KMS-11 (cell line): ENCODE results near the gene EPAS1.

Source experiments
- H2AFZ ChIP-seq: fragments of 200-600 bp; sonication (generic); 2 replicates; pipeline ENCODE4 v1.6.1; 2016; ENCODE audit warnings: antibody characterized with exemption, mixed run types, low read depth
- H3K27ac ChIP-seq: fragments of 200-600 bp; sonication (generic); 2 replicates; pipeline ENCODE4 v1.6.1; 2016; ENCODE audit warnings: mild to moderate bottlenecking, mixed run types
- H3K27me3 ChIP-seq: fragments of 200-600 bp; sonication (generic); 2 replicates; pipeline ENCODE4 v1.6.1; 2017; ENCODE audit warnings: mild to moderate bottlenecking, low read depth, mixed run types, moderate library complexity; ENCODE audit not compliant: insufficient read depth
- H3K36me3 ChIP-seq: fragments of 200-600 bp; sonication (generic); 2 replicates; pipeline ENCODE4 v1.6.1; 2017; ENCODE audit warnings: mild to moderate bottlenecking, mixed run types; ENCODE audit not compliant: insufficient read depth
- H3K4me1 ChIP-seq: fragments of 200-600 bp; sonication (generic); 2 replicates; pipeline ENCODE4 v1.6.1; 2016; ENCODE audit warnings: mild to moderate bottlenecking, low read depth, mixed run types; ENCODE audit not compliant: poor library complexity, severe bottlenecking
- H3K4me2 ChIP-seq: fragments of 200-600 bp; sonication (generic); 2 replicates; pipeline ENCODE4 v1.7.0; 2016; ENCODE audit warnings: mild to moderate bottlenecking, mixed run types
- H3K4me3 ChIP-seq: fragments of 200-600 bp; sonication (generic); IDR thresholded peaks from 2 replicates; pipeline ENCODE4 v1.6.1; 2017; ENCODE audit warnings: low read depth, low read length, mixed read lengths; ENCODE audit not compliant: insufficient read depth
- H3K79me2 ChIP-seq: fragments of 200-600 bp; sonication (generic); 2 replicates; pipeline ENCODE4 v1.6.1; 2016; ENCODE audit warnings: low read depth, mixed run types; ENCODE audit not compliant: insufficient read depth
- H3K9ac ChIP-seq: fragments of 200-600 bp; sonication (generic); 2 replicates; pipeline ENCODE4 v1.6.1; 2016; ENCODE audit warnings: mild to moderate bottlenecking, mixed run types
- H4K20me1 ChIP-seq: fragments of 200-600 bp; sonication (generic); 2 replicates; pipeline ENCODE4 v1.6.1; 2016; ENCODE audit warnings: mild to moderate bottlenecking, mixed run types; ENCODE audit not compliant: insufficient read depth
- TF ChIP-seq, protein P1 (sequence below): fragments of 200-600 bp; sonication (generic); conservative IDR thresholded peaks from 2 replicates; pipeline ENCODE4 v1.6.1; 2017; ENCODE audit warnings: low read depth, mild to moderate bottlenecking, antibody characterized with exemption, low read length, moderate library complexity, mixed read lengths

EPAS1 gene

DNA sequence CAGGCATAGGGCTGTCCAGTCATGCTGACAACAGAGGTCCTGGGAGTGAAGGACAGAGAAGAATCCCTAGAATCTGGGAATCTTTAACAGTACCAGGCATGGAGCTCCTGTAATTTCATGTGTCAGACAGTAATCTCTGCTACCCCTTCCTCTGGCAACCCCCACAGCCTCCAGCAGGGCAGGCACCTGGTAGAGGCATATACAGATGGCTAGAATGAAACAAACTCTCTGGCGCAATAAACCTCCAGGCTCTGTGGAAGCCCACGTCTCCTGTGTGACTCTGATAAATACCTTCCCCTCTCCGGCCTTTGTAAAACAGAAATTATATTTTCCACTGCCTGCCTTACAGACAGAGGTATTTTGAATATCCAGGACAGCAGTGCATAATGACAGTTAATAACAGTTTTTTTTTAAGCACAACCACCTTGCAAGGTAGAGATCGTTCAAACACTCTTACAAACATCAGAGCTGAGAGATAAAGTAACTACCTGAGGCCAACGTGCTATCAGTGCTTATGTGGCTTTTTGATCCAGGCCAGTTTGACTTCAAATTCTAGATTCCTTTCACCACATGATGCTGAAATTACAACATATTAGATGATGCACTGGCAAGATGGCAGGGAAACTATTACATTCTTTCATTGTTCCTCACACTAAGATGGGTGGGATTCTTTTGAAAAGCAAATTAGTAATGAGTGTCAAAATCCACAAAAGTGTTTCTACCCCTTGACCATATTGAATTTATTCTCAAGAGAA is 134.5 kb downstream of the EPAS1 start:
- no peaks in the 10 kb centered on the region for H3K36me3 ChIP-seq
- no peak overlapping the region for H3K27ac ChIP-seq
- H2AFZ ChIP-seq = no peak overlapping the region
- TF ChIP-seq, protein P1, sequence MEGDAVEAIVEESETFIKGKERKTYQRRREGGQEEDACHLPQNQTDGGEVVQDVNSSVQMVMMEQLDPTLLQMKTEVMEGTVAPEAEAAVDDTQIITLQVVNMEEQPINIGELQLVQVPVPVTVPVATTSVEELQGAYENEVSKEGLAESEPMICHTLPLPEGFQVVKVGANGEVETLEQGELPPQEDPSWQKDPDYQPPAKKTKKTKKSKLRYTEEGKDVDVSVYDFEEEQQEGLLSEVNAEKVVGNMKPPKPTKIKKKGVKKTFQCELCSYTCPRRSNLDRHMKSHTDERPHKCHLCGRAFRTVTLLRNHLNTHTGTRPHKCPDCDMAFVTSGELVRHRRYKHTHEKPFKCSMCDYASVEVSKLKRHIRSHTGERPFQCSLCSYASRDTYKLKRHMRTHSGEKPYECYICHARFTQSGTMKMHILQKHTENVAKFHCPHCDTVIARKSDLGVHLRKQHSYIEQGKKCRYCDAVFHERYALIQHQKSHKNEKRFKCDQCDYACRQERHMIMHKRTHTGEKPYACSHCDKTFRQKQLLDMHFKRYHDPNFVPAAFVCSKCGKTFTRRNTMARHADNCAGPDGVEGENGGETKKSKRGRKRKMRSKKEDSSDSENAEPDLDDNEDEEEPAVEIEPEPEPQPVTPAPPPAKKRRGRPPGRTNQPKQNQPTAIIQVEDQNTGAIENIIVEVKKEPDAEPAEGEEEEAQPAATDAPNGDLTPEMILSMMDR = no peak
- no peak overlapping the region for H3K9ac ChIP-seq
- H3K79me2 ChIP-seq = no peaks in the 10 kb centered on the region
- H3K27me3 ChIP-seq = no peaks in the 10 kb centered on the region
- H3K4me3 ChIP-seq = no peak overlapping the region
- H3K4me1 ChIP-seq = no peaks in the 10 kb centered on the region
- H3K4me2 ChIP-seq = no peak overlapping the region
- no peaks in the 10 kb centered on the region for H4K20me1 ChIP-seq

DNA sequence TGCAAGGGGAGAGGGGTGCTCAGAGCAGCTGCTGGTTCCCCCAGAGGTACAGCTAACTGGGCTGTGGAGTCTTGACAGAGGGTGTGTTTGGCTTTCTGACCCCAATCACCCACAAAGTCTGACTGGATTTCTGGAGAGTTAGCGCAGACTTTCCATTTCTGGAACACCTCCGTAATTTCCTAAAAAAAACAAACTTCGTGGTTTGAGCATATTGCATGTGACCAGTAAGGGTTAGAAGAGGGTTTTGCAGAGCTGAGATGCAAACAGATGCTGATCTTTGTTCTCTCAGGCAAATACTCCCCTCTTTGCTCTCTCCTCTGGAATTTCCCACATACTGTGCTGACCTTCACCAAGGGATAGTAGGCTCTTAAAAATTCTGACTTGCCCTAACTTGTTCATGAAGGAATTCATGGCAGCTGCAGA is 137.7 kb downstream of the EPAS1 start:
- Histone ChIP-seq H3K79me2 (no peaks in the 10 kb centered on the region), H3K9ac (no peak overlapping the region), H3K4me3 (no peak overlapping the region), H3K36me3 (no peaks in the 10 kb centered on the region), H3K4me2 (no peak overlapping the region), H4K20me1 (no peaks in the 10 kb centered on the region), H3K27me3 (no peaks in the 10 kb centered on the region), H3K27ac (no peak overlapping the region), H2AFZ (no peak overlapping the region), H3K4me1 (no peaks in the 10 kb centered on the region)
- TF ChIP-seq, protein P1 = no peak

DNA sequence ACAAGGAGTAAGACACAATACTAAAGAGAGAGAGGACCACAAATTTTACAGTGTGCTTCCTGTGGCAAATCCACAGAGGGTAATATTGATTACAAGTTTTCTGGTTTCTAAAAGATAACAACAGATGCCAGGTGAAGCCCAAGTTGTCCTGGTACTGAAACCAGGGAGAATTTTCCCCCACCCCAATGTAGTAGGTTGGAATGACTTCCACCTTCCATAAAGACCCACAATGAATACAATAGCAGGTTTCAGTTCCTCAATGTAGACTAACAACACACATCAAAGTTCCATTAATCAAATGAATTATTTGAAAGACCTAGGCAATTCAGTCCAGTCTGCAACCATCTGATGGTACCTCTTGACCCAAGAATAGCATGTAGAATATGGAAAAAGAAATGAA is 138.1 kb downstream of the EPAS1 start:
- Histone ChIP-seq H3K36me3 (no peaks in the 10 kb centered on the region), H3K9ac (no peak overlapping the region), H3K4me2 (no peak overlapping the region), H3K4me3 (no peak overlapping the region), H2AFZ (no peak overlapping the region), H3K79me2 (no peaks in the 10 kb centered on the region), H4K20me1 (no peaks in the 10 kb centered on the region), H3K27ac (no peak overlapping the region), H3K27me3 (no peaks in the 10 kb centered on the region), H3K4me1 (no peaks in the 10 kb centered on the region)
- TF ChIP-seq, protein P1 = no peak

DNA sequence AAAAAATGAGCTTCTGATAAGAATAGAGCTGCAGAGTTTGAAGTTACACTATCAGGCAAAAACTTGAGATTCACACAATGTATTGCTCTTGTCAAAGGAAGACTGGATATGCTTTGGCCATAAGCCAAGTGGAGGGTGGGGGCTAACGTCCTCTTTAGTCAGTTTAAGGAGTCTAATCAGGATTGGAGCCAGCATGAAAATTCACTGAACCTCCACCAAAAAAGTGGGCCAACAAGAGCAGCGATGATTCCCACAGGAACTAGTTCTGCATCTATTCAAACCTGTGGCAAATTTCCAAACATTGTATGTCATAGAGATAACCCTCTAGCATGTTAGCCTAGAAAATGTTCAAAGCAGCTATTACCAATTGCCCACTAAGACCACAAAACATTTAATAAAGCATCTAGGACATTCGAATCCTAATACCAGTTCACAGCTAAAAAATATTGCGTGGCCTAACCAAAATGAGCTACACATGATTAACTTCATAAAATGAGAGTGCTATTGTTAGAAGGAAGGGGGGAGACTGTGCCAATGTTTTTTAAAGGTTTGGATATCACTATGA is 138.7 kb downstream of the EPAS1 start:
- H4K20me1 ChIP-seq = no peaks in the 10 kb centered on the region
- H3K36me3 ChIP-seq = no peaks in the 10 kb centered on the region
- H3K27ac ChIP-seq = no peak overlapping the region
- TF ChIP-seq, protein P1 = no peak
- H3K9ac ChIP-seq = no peak overlapping the region
- no peak overlapping the region for H2AFZ ChIP-seq
- H3K4me1 ChIP-seq = no peaks in the 10 kb centered on the region
- H3K4me2 ChIP-seq = no peak overlapping the region
- no peaks in the 10 kb centered on the region for H3K79me2 ChIP-seq
- H3K27me3 ChIP-seq = no peaks in the 10 kb centered on the region
- no peak overlapping the region for H3K4me3 ChIP-seq
